ENCODE data around the gene TEX11. TPM values are rescaled to one million over a fixed set of nuclear protein-coding genes. Genes with fewer than 3 reads are reported as not detected.

The TEX11 gene
- total and polyA plus RNA-seq, 10 of the 15 experiments (the other 5 are each of a cell fraction or from before 2014, with no cell fraction given): not detected

GRCh38 chrX:70675284-70675683 is 233.2 kb downstream of the TEX11 start:
- ChIA-PET POLR2A (no interaction called here), RAD21 (ENCODE audit: unreplicated experiment) (no interaction called here), SMC1A (ENCODE audit: uncharacterized antibody, unreplicated experiment) (no interaction called here), CTCF (no interaction called here)
- no peaks in the 10 kb centered on the region for H3K79me2 ChIP-seq (ENCODE audit: control insufficient read depth, insufficient read depth, low read length)
- no peak overlapping the region for H2AFZ ChIP-seq (ENCODE audit: control insufficient read depth, low read depth, low read length)
- H3K9ac ChIP-seq (ENCODE audit: control insufficient read depth, insufficient read depth, low read length): no peak overlapping the region
- in situ Hi-C loops (cut with MboI): no loop called here
- no peak for ATAC-seq
- no peak for FAIRE-seq
- no peaks in the 10 kb centered on the region for H3K27me3 ChIP-seq (replicated peaks in 1 of 2; ENCODE audit: control insufficient read depth in 2 of 2, insufficient read depth in 2 of 2, low read length in 1 of 2)
- no peaks in the 10 kb centered on the region for H3K4me1 ChIP-seq (ENCODE audit: control insufficient read depth, insufficient read depth, low read length)
- no peaks in the 10 kb centered on the region for H4K20me1 ChIP-seq (ENCODE audit: control insufficient read depth, insufficient read depth)
- H3K27ac ChIP-seq (ENCODE audit: control insufficient read depth, insufficient read depth): no peak overlapping the region
- no peak for DNase-seq (ENCODE audit: low read depth, low spot score)
- intact Hi-C loops (cut with micrococcal nuclease; ENCODE audit: unreplicated experiment): loop anchor here (10.0 kb wide), 1 partner anchor 60 kb away; no protein-coding TSS in a partner anchor
- no peak overlapping the region for H3K4me3 ChIP-seq
- H3K36me3 ChIP-seq (ENCODE audit: control insufficient read depth in 2 of 2, insufficient read depth in 2 of 2, low read length in 1 of 2): no peaks in the 10 kb centered on the region
- 17% methylated on average over 2 of the region's 2 CpGs for whole genome bisulfite sequencing (ENCODE audit: insufficient coverage, insufficient replicate concordance, low lambda C conversion rate, missing lambda C conversion rate)
- no peak overlapping the region for H3K4me2 ChIP-seq (ENCODE audit: control insufficient read depth, insufficient read depth)
- TF ChIP-seq STAT3 (IDR thresholded peaks at IDR 0.05; ENCODE audit: low read depth, low read length): no peak
- TF ChIP-seq CTCF (IDR thresholded peaks at IDR 0.05 in 2 of 3, conservative IDR thresholded peaks at IDR 0.05 in 1 of 3; ENCODE audit: control insufficient read depth in 2 of 3, extremely low read depth in 1 of 3, insufficient read depth in 1 of 3, low read depth in 3 of 3, low read length in 3 of 3): no peak
- no peak for TF ChIP-seq TBL1XR1 (IDR thresholded peaks at IDR 0.05; ENCODE audit: low read depth, low read length)
- TF ChIP-seq POLR2AphosphoS2 (IDR thresholded peaks at IDR 0.05; ENCODE audit: low read depth, low read length): no peak
- TF ChIP-seq SMC3 (IDR thresholded peaks at IDR 0.05; ENCODE audit: borderline replicate concordance, low read length): no peak
- no peak for TF ChIP-seq CBFB (IDR thresholded peaks at IDR 0.05; ENCODE audit: low read depth)
- no peak for TF ChIP-seq CBX5 (IDR thresholded peaks at IDR 0.05; ENCODE audit: low read depth)
- no peak for TF ChIP-seq MEF2B (IDR thresholded peaks at IDR 0.05; ENCODE audit: partially characterized antibody, poor library complexity, severe bottlenecking)
- TF ChIP-seq YY1 (IDR thresholded peaks at IDR 0.05; ENCODE audit: low read depth, low read length): no peak
- no peak for TF ChIP-seq IKZF1 (conservative IDR thresholded peaks at IDR 0.05)
- no TSS peak for BruUV-seq (replicated peaks)
- H3K9me3 ChIP-seq (replicated peaks; ENCODE audit: control insufficient read depth, insufficient read depth, low read length): no peaks in the 10 kb centered on the region; the same call in 2 of the 3 replicates

All from GM12878 (cell line).